Activated CD8-positive, alpha-beta memory T cell treated with anti-CD3 and anti-CD28 coated beads, Interleukin-2, amount 50 U/mL, for 1 hour (primary cell): Measurements from ENCODE around the gene EMC10.
"Not testable (repeated sequence)": the region's sequence is repeated elsewhere in the genome, so short reads cannot be mapped to it uniquely, and the experiment has no call there.

Experiments
- DNase-seq: peaks from one replicate; pipeline ENCODE4 v3.0.0-alpha.2; 2020; ENCODE audit errors: extremely low read depth

The EMC10 gene

GRCh38 chr19:50451223-50451534 is 25.1 kb upstream of the EMC10 start:
- no peak for DNase-seq

DNA sequence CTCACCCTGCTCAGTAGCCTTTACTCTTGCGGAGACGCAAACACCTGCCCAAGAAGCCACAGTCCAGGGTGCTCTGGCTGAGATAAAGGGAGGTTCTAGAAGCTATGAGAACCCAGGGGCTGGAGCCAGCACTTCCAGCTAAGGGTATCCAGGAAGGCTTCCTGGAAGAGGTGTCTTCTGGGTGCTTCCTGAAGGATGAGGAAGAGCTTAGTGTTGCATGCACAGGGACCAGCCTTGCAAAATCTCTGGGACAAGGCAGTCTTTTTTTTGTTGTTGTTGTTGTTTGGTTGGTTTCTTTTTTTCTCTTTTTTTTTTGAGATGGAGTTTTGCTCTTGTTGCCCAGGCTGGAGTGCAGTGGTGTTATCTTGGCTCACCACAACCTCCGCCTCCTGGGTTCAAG is 23.1 kb upstream of the EMC10 start:
- no peak for DNase-seq

GRCh38 chr19:50455992-50456391 is 20.3 kb upstream of the EMC10 start:
- DNase-seq = no peak

GRCh38 chr19:50457300-50457699 is 19.0 kb upstream of the EMC10 start:
- DNase-seq = no peak

DNA sequence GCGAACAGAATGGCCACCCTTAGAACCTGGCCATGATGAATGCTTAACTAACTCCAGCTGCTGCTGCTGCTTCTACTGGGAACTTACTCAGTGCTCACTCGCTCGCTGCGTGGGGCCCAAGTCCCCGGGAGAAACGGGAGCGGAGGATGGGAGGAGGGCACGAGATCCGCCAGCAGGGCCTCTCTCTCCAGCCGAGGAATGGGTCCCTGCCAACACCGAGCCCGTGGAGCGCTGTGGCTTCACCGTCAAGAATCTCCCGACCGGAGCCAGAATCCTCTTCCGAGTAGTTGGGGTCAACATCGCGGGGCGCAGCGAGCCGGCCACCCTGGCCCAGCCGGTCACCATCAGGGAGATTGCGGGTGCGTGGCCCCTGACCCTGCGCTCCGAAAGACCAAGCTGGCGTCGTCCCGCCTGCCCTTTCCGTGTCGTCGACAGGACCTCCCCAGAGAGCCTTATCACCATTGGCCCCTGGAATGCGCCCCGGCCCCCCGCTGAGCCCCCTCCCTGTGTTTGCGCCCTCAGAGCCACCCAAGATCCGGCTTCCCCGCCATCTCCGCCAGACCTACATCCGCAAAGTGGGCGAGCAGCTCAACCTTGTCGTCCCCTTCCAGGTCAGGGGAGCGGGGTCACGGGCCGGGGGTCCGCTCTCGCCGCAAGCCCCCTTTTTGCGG is 17.8 kb upstream of the EMC10 start:
- DNase-seq = no peak

- DNase-seq = no peak
These were observed 17.2 kb upstream of the EMC10 start for GRCh38 chr19:50459067-50459456.

GRCh38 chr19:50459638-50460037 is 16.7 kb upstream of the EMC10 start:
- DNase-seq = no peak

GRCh38 chr19:50460161-50460765 is 16.0 kb upstream of the EMC10 start:
- DNase-seq = no peak

DNA sequence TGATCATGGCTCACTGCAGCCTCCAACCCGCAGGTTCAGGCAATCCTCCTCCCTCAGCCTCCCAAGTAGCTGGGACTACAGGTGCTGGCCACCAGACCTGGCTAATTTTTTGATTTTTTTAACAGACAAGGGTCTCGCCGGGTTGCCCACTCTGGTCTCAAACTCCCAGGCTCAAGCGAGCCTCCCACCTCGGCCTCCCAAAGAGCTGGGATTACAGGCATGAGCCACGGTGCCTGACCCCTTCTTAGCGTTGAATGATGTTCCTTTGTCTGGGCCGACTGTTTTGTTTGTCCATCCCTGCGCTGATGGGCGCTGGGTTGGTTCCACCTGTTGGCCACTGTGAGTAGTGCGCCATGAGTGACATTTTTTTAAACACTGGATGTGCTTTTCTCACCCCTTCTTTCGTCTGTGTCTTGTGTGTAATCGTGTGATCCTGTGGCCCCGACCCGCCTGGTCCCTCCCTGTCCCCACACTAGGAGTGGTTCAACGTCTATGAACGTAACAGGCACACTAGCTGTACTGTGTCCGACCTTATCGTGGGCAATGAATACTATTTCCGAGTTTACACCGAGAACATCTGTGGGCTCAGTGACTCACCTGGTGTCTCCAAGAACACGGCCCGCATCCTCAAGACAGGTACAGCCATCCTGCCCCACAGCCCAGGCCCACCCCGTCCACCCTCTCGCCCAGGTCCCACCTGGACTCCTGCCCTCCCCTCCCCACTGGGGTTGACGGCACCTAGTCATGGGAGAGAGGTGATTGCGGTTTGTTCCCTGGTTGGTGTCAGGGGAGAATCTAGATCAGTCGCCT is 15.0 kb upstream of the EMC10 start:
- no peak for DNase-seq

GRCh38 chr19:50462970-50463369 is 13.3 kb upstream of the EMC10 start:
- no peak for DNase-seq

- DNase-seq = no peak
These were observed 12.0 kb upstream of the EMC10 start for GRCh38 chr19:50464348-50464747.

GRCh38 chr19:50465000-50465399 is 11.3 kb upstream of the EMC10 start:
- DNase-seq = no peak

- DNase-seq = no peak
These were observed 10.2 kb upstream of the EMC10 start for GRCh38 chr19:50465986-50466705.

DNA sequence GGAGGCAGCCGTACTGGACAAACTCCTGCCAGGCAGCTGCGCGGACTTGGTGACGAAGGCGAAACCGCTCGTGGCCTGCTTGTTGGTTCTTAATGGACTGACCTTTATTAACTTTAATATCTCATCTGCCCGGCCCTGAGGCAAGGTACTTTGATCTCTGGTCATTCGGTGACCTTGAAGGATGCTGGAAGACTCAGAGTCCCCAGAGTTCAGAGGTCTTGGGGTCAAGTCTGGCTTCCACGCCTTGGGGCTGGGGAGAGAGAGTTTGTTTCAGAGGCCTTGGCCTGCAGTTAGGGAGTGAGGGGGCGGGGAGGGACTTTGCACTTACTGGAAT is 9.6 kb upstream of the EMC10 start:
- no peak for DNase-seq

DNA sequence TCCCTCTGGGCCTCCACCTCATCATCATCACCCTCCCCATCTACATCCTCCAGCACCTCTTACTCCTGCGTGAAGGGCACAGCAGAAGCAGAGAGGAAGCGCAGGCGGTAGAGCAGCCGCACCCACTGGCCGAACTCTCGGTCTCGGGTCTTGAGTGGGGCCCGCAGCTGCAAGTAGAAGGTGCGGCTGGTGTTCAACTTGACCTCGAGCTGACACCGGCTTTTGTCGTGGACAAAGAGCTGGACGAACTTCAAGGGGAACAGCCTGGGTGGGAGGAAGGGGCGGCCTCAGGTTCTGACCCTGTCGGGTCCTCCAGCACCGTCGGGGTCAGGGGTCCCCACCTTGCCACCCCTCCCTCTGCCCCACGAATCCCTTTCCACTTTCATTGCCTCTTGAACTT is 8.7 kb upstream of the EMC10 start:
- no peak for DNase-seq

DNA sequence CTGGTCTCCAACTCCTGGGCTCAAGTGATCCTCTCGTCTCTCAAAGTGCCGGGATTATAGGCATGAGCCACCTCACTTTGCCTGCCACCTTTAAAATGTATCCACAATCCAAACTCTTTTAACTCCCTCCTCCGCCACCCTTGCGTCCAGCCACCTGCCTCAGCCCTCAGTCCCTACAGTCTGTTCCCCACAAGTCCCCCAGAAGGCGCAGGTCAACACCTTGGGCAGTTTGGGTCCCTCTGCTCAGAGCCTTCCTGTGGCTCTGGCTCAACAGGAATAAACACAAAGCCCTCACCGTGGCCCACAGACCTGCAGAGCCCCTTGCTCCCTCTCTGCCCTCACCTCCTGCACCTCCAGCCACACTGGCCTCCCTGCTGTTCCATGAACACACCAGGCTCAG is 7.5 kb upstream of the EMC10 start:
- no peak for DNase-seq

GRCh38 chr19:50473336-50473735 is 3.0 kb upstream of the EMC10 start:
- not testable (repeated sequence) for DNase-seq

DNA sequence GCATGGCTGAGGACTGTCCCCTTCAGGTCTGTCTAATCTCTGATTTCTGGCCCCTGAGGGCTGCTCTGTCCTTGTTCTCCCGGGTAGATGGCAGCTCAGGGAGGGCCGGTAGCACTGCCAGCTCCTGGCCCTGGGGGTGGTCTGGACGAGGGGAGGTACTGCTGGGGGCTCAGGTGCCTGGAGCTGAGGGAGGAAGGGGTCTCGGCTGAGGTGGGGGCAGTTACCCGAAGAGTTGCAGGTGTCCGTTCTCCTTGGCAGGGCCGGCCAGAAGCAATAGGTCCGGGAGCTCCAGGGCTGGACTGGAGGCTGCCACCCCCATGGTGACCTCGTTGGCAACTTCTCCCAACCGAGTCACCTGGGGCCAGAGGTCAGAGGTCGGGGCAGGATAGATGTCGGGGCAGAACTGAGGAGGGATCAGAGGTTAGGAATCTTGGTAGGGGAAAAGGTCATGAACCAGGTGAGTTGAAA is 1.2 kb upstream of the EMC10 start:
- no peak for DNase-seq

- no peak for DNase-seq
These were observed 527 bp upstream of the EMC10 start for GRCh38 chr19:50475736-50476223.

DNA sequence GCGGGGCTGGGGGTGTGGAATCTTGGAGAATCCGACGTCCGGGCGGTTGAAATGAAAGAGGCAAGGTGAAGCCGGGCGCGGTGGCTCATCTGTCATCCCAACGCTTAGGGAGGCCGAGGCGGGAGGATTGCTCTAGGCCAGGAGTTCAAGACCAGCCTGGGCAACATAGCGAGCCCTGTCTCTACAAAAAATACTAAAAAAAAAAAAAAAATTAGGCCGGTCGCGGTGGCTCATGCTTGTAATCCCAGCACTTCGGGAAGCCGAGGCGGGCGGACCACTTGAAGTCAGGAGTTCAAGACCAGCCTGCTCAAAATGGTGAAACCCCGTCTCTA is 566 bp downstream of the EMC10 start:
- DNase-seq = no peak

DNA sequence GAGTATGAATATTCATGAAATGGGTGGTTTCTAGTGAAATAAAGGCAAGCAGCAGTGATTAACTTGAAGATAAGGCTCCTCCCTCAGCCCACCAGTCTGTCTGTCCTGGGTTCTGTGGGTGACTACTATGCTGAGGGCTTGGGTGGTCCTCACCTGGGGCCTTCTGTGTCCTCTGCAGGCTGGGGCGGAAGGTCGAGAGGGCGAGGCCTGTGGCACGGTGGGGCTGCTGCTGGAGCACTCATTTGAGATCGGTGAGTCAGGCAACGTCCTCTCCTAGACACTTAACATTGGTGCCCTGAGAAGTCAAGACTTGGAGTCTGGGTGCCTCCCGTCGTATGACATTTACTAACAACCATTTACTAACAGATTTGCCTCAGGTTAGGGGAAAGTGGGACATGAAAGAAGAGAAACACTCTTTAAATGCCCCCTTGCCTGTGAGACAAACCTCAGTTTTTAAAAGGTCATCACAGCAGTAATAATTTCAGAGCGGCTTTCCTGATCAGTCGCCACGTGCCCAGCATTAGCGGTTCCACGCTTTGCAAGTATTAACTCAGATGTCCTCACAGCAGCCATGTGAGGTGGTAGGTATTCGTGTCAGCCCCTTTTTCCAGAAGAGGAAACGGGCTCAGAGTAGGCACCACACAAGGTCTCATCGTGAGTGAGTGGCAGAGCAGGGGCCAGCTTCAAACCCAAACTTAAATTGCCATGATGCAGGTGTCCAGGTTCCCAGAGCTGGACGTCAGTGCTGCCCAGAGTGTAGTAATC is 1.6 kb downstream of the EMC10 start:
- no peak for DNase-seq
